ENCODE measurements around the gene FRMD5. TPM values are rescaled to one million over a fixed set of nuclear protein-coding genes. Genes with fewer than 3 reads are reported as not detected.

The FRMD5 gene
- total and polyA plus RNA-seq, 2 donors (not counting 1 experiment from before 2014, with no cell fraction given) = not detected

DNA sequence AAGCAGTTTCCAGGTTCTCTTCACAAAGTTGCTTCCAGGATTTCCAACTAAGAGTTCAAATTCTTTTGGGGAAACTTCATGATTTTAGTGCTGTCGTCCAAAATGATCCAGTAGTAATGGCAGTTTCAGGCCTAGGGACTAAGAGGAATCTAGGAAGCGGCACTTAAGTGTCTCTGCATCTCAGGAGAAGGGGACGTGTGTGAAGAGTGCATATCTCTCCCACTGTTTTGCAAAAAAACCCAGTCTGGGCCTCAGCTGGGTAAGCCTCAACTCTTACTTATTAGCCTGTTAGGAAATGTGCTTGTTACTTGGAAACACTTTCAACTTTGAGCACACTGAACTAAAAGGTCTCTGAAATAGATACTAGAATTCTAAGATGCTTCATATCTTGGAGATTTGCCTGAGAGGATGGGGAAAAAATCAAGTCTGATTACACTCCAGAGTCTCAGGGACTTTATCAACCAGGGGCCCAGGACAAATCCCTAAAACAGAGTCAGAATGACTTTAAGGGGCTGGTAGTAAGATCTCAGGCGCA is 286.5 kb downstream of the FRMD5 start:
- ATAC-seq (ENCODE audit: low read depth) = no peak
- Histone ChIP-seq H2AFZ (ENCODE audit: insufficient read depth, low read depth, low read length, poor library complexity, severe bottlenecking) (no peak overlapping the region), H3K36me3 (replicated peaks in 1 of 2; ENCODE audit: control extremely low read depth in 1 of 2, control insufficient read depth in 1 of 2, extremely low read depth in 1 of 2, insufficient read depth in 2 of 2, low read length in 1 of 2) (no peaks in the 10 kb centered on the region), H3K9me3 (ENCODE audit: control extremely low read depth in 1 of 3, control insufficient read depth in 2 of 3, insufficient read depth in 1 of 3, low read length in 2 of 3) (no peaks in the 10 kb centered on the region), H3K27ac (ENCODE audit: low read length in 2 of 2) (no peak overlapping the region), H3K27me3 (replicated peaks in 1 of 4; ENCODE audit: control extremely low read depth in 1 of 4, control insufficient read depth in 3 of 4, insufficient read depth in 4 of 4, low read length in 3 of 4) (no peaks in the 10 kb centered on the region), H3K79me2 (ENCODE audit: control insufficient read depth, insufficient read depth, low read length) (no peaks in the 10 kb centered on the region), H3K4me3 (ENCODE audit: control extremely low read depth in 1 of 5, extremely low read depth in 1 of 5, insufficient read depth in 1 of 5, low read depth in 2 of 5, low read length in 4 of 5) (no peak overlapping the region), H4K20me1 (ENCODE audit: control insufficient read depth, insufficient read depth, low read length, poor library complexity, severe bottlenecking) (no peaks in the 10 kb centered on the region), H3K4me2 (replicated peaks; ENCODE audit: low read depth, low read length, poor library complexity, severe bottlenecking) (no peak overlapping the region), H3K4me1 (ENCODE audit: control insufficient read depth in 2 of 2, insufficient read depth in 2 of 2, low read length in 2 of 2) (peaks cover 0 to 4% of the 10 kb centered on the region in 2 donors), H3K9ac (ENCODE audit: low read length) (no peak overlapping the region)
- 90% methylated on average over 2 of the region's 4 CpGs for WGBS (ENCODE audit: insufficient coverage)
- H3K4me1 Mint-ChIP-seq = peaks cover 5% of the 10 kb centered on the region
- DNase-seq = no peak
- H3K4me3 Mint-ChIP-seq = no peak overlapping the region
- CTCF ChIA-PET = no interaction called here
- no peaks in the 10 kb centered on the region for H3K27me3 Mint-ChIP-seq
- H3K27ac Mint-ChIP-seq = no peak overlapping the region
- H3K9me3 Mint-ChIP-seq (ENCODE audit: insufficient read depth) = no peaks in the 10 kb centered on the region
- POLR2A ChIA-PET = no interaction called here
- TF ChIP-seq, protein P1, sequence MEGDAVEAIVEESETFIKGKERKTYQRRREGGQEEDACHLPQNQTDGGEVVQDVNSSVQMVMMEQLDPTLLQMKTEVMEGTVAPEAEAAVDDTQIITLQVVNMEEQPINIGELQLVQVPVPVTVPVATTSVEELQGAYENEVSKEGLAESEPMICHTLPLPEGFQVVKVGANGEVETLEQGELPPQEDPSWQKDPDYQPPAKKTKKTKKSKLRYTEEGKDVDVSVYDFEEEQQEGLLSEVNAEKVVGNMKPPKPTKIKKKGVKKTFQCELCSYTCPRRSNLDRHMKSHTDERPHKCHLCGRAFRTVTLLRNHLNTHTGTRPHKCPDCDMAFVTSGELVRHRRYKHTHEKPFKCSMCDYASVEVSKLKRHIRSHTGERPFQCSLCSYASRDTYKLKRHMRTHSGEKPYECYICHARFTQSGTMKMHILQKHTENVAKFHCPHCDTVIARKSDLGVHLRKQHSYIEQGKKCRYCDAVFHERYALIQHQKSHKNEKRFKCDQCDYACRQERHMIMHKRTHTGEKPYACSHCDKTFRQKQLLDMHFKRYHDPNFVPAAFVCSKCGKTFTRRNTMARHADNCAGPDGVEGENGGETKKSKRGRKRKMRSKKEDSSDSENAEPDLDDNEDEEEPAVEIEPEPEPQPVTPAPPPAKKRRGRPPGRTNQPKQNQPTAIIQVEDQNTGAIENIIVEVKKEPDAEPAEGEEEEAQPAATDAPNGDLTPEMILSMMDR (IDR thresholded peaks at IDR 0.05) = no peak
- TF ChIP-seq EZH2 (IDR thresholded peaks at IDR 0.05; ENCODE audit: borderline replicate concordance, insufficient read depth, low read depth, low read length, poor library complexity, severe bottlenecking) = no peak
- intact Hi-C loops (cut with micrococcal nuclease) = loop anchor here (10.0 kb wide), 1 partner anchor 306 kb away; no protein-coding TSS in a partner anchor

DNA sequence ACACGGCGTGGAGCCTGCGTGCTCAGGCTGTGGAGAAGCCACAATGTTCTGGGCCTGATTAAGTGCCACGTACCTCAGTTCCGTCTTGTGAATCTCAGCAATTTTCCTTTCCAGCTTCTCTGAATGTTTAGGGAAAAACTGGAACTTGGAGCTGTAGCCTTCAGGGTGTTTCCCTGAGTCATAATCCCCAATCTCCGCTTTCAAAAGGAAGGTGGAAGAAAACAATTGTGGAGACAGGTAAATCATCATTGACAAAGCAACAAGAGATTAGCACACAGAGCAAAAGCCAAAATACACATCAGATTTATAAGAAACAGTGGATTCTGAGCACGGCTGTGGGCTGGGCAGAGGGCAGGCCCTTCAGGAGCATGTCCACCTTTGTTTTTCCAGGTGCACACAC is 289.3 kb downstream of the FRMD5 start:
- no peak overlapping the region for H2AFZ ChIP-seq (ENCODE audit: insufficient read depth, low read depth, low read length, poor library complexity, severe bottlenecking)
- Mint-ChIP-seq H3K4me1 (peaks cover 5% of the 10 kb centered on the region), H3K27me3 (no peaks in the 10 kb centered on the region), H3K27ac (no peak overlapping the region), H3K4me3 (no peak overlapping the region), H3K9me3 (ENCODE audit: insufficient read depth) (no peaks in the 10 kb centered on the region)
- TF ChIP-seq, protein P1 (IDR thresholded peaks at IDR 0.05) = no peak
- TF ChIP-seq EZH2 (IDR thresholded peaks at IDR 0.05; ENCODE audit: borderline replicate concordance, insufficient read depth, low read depth, low read length, poor library complexity, severe bottlenecking) = no peak
- 98% methylated on average over 6 of the region's 7 CpGs for WGBS (ENCODE audit: insufficient coverage)
- no peaks in the 10 kb centered on the region for H3K36me3 ChIP-seq (replicated peaks in 1 of 2; ENCODE audit: control extremely low read depth in 1 of 2, control insufficient read depth in 1 of 2, extremely low read depth in 1 of 2, insufficient read depth in 2 of 2, low read length in 1 of 2)
- H3K27ac ChIP-seq (ENCODE audit: low read length in 2 of 2) = no peak overlapping the region
- H3K4me2 ChIP-seq (replicated peaks; ENCODE audit: low read depth, low read length, poor library complexity, severe bottlenecking) = no peak overlapping the region
- H3K4me3 ChIP-seq (ENCODE audit: control extremely low read depth in 1 of 5, extremely low read depth in 1 of 5, insufficient read depth in 1 of 5, low read depth in 2 of 5, low read length in 4 of 5) = no peak overlapping the region
- no peaks in the 10 kb centered on the region for H3K27me3 ChIP-seq (replicated peaks in 1 of 4; ENCODE audit: control extremely low read depth in 1 of 4, control insufficient read depth in 3 of 4, insufficient read depth in 4 of 4, low read length in 3 of 4)
- no peak for ATAC-seq (ENCODE audit: low read depth)
- no peaks in the 10 kb centered on the region for H4K20me1 ChIP-seq (ENCODE audit: control insufficient read depth, insufficient read depth, low read length, poor library complexity, severe bottlenecking)
- no peaks in the 10 kb centered on the region for H3K79me2 ChIP-seq (ENCODE audit: control insufficient read depth, insufficient read depth, low read length)
- peaks cover 0 to 4% of the 10 kb centered on the region in 2 donors for H3K4me1 ChIP-seq (ENCODE audit: control insufficient read depth in 2 of 2, insufficient read depth in 2 of 2, low read length in 2 of 2)
- no peak overlapping the region for H3K9ac ChIP-seq (ENCODE audit: low read length)
- intact Hi-C loops (cut with micrococcal nuclease) = loop anchor here (10.0 kb wide), 1 partner anchor 309 kb away; no protein-coding TSS in a partner anchor
- ChIA-PET POLR2A (no interaction called here), CTCF (interaction anchor here (0.6 kb wide), 1 partner anchor 117 kb away, joined by 4 read pairs; no protein-coding TSS in a partner anchor)
- DNase-seq = no peak
- no peaks in the 10 kb centered on the region for H3K9me3 ChIP-seq (ENCODE audit: control extremely low read depth in 1 of 3, control insufficient read depth in 2 of 3, insufficient read depth in 1 of 3, low read length in 2 of 3)
